Measurements from ENCODE around the gene SNRNP25. TPM values are rescaled to one million over a fixed set of nuclear protein-coding genes. Genes with fewer than 3 reads are reported as not detected.

SNRNP25 gene
- total and polyA plus RNA-seq, 12 donors, result 22.6 to 51.1 (median 32.9) TPM

- Histone ChIP-seq H3K4me3 (no peak overlapping the region), H3K27me3 (no peaks in the 10 kb centered on the region), H3K4me1 (replicated peaks in 1 of 2) (no peaks in the 10 kb centered on the region), H3K27ac (no peak overlapping the region), H3K36me3 (replicated peaks in 1 of 2) (peaks cover 0 to 24% of the 10 kb centered on the region in 2 donors), H3K9me3 (replicated peaks in 1 of 3) (no peaks in the 10 kb centered on the region)
- TF ChIP-seq POLR2A (IDR thresholded peaks at IDR 0.05), result no peak
- TF ChIP-seq, protein P1, sequence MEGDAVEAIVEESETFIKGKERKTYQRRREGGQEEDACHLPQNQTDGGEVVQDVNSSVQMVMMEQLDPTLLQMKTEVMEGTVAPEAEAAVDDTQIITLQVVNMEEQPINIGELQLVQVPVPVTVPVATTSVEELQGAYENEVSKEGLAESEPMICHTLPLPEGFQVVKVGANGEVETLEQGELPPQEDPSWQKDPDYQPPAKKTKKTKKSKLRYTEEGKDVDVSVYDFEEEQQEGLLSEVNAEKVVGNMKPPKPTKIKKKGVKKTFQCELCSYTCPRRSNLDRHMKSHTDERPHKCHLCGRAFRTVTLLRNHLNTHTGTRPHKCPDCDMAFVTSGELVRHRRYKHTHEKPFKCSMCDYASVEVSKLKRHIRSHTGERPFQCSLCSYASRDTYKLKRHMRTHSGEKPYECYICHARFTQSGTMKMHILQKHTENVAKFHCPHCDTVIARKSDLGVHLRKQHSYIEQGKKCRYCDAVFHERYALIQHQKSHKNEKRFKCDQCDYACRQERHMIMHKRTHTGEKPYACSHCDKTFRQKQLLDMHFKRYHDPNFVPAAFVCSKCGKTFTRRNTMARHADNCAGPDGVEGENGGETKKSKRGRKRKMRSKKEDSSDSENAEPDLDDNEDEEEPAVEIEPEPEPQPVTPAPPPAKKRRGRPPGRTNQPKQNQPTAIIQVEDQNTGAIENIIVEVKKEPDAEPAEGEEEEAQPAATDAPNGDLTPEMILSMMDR (IDR thresholded peaks at IDR 0.05), result no peak
- no peak for DNase-seq
- intact Hi-C loops (cut with DNase I), result no loop called here
- WGBS, 4 donors, result 83 to 86% (median 84%) methylated on average over 29 to 89 of the region's 89 CpGs
These were observed 7.6 kb downstream of the SNRNP25 start for GRCh38 chr16:60929-61878.

DNA sequence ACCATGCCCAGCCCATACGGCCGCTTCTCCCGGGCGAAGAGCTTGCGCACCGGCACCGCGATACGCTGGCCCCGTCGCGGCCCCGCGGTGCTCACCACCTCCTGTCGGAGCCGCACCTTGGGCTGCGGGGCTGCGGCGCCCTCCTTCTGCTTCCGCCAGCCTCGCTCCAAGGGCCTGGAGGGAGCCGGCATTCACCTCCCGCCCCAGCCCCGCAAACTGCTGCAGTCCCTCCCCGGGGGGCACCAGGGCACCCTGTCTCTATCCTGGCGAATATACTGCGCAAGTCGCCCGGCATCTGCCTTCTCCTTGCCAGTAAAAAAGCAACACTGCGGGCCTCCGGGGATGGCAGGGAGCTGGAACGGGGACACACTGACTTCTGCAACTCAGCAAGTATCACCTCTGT, 8.3 kb downstream of the SNRNP25 start:
- Histone ChIP-seq H3K27me3 (no peaks in the 10 kb centered on the region), H3K9me3 (replicated peaks in 1 of 3) (no peaks in the 10 kb centered on the region), H3K27ac (no peak overlapping the region), H3K4me3 (no peak overlapping the region), H3K4me1 (replicated peaks in 1 of 2) (no peaks in the 10 kb centered on the region), H3K36me3 (replicated peaks in 1 of 2) (peaks cover 0 to 19% of the 10 kb centered on the region in 2 donors)
- WGBS, 4 donors, result 89 to 97% (median 91%) methylated on average over 29 to 32 of the region's 32 CpGs
- no peak for DNase-seq
- TF ChIP-seq, protein P1 (IDR thresholded peaks at IDR 0.05), result no peak
- TF ChIP-seq POLR2A (IDR thresholded peaks at IDR 0.05), result no peak
- intact Hi-C loops (cut with DNase I), result no loop called here

DNA sequence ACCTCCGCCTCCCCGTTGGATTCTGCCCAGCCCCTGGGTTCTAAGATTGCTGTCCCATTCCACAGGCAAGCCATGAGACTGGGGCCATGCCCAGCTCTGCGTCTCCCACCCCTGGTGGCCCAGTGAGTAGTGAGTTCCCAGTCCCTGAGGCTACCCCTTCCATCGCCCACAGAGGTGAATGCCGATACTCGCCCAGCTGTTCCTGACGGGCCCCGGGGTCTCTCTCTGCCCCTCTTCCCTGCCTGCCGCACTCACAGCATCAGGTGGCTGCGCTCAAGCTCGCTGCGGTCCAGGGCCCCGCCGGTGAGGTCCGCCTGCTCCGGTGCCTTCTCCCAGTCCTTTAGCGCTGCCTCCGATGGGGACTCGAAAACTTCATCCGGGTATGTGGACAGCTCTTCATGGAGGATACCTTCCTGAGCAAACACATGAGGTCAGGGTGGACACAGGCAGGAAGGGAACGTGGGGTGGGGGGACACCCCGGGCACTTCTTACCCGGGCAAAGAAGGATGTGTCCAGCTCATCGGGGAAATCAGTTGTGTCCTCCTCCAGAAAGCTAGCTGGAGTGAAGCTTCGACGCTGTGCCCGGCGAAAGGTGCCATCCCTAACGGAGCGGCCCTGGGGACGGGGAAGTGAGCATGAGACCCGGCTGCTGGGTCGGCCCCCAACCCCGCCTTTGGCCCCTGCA, 8.8 kb downstream of the SNRNP25 start:
- no peak for DNase-seq
- Histone ChIP-seq H3K27me3 (no peaks in the 10 kb centered on the region), H3K9me3 (replicated peaks in 1 of 3) (no peaks in the 10 kb centered on the region), H3K27ac (no peak overlapping the region), H3K36me3 (replicated peaks in 1 of 2) (peaks cover 0 to 19% of the 10 kb centered on the region in 2 donors), H3K4me1 (replicated peaks in 1 of 2) (no peaks in the 10 kb centered on the region), H3K4me3 (no peak overlapping the region)
- intact Hi-C loops (cut with DNase I), result no loop called here
- TF ChIP-seq POLR2A (IDR thresholded peaks at IDR 0.05), result no peak
- TF ChIP-seq, protein P1 (IDR thresholded peaks at IDR 0.05), result no peak
- 90 to 94% (median 91%) methylated on average over 21 to 34 of the region's 34 CpGs for WGBS, 4 donors

- H3K9me3 ChIP-seq (replicated peaks in 1 of 3), result no peaks in the 10 kb centered on the region
- no peak overlapping the region for H3K27ac ChIP-seq
- peaks cover 0 to 14% of the 10 kb centered on the region in 2 donors for H3K36me3 ChIP-seq (replicated peaks in 1 of 2)
- H3K27me3 ChIP-seq, result no peaks in the 10 kb centered on the region
- H3K4me3 ChIP-seq, result no peak overlapping the region
- TF ChIP-seq, protein P1 (IDR thresholded peaks at IDR 0.05), result no peak
- TF ChIP-seq POLR2A (IDR thresholded peaks at IDR 0.05), result no peak
- H3K4me1 ChIP-seq (replicated peaks in 1 of 2), result no peaks in the 10 kb centered on the region
- no peak for DNase-seq
- intact Hi-C loops (cut with DNase I), result no loop called here
- 91 to 97% (median 93%) methylated on average over 15 to 21 of the region's 21 CpGs for WGBS, 4 donors
These were observed 9.4 kb downstream of the SNRNP25 start for GRCh38 chr16:62968-63391.
